OCI-LY3 (cell line): ENCODE measurements around the gene STX5.
"Not testable (repeated sequence)": the region's sequence is repeated elsewhere in the genome, so short reads cannot be mapped to it uniquely, and the experiment has no call there.

Experiments
- H2AFZ ChIP-seq: fragments of 200-600, 300-600 bp; shearing (Covaris generic); 2 replicates; pipeline ENCODE4 v1.6.0; 2014; ENCODE audit warnings: antibody characterized with exemption, low read depth, low read length
- H3K27ac ChIP-seq: fragments of 200-600, 300-600 bp; sonication (generic); 2 replicates; pipeline ENCODE4 v1.5.1; 2014; ENCODE audit warnings: mild to moderate bottlenecking, low read length, moderate library complexity, mixed read lengths
- H3K27me3 ChIP-seq: fragments of 200-600, 300-600 bp; sonication (generic); 2 replicates; pipeline ENCODE4 v1.6.1; 2014; ENCODE audit warnings: low read depth, low read length, mixed read lengths
- H3K36me3 ChIP-seq: fragments of 200-600, 300-600 bp; sonication (generic); replicated peaks from 2 replicates; pipeline ENCODE3; 2014; ENCODE audit warnings: low read depth, low read length, mixed read lengths
- H3K4me1 ChIP-seq: fragments of 300-600, 200-600 bp; sonication (generic); 2 replicates; pipeline ENCODE4 v1.6.1; 2014; ENCODE audit warnings: low read length, mixed read lengths
- H3K4me2 ChIP-seq: fragments of 200-600, 300-600 bp; sonication (generic); 2 replicates; pipeline ENCODE4 v1.6.1; 2014; ENCODE audit warnings: low read length, mixed read lengths
- H3K4me3 ChIP-seq: fragments of 300-600, 200-600 bp; sonication (generic); 2 replicates; pipeline ENCODE4 v1.5.1; 2014; ENCODE audit warnings: antibody characterized with exemption, mild to moderate bottlenecking, low read length, moderate library complexity
- H3K79me2 ChIP-seq: fragments of 300-600, 200-600 bp; shearing (Covaris generic); 2 replicates; pipeline ENCODE4 v1.6.1; 2014; ENCODE audit warnings: mild to moderate bottlenecking, low read length, mixed read lengths
- H3K9ac ChIP-seq: fragments of 300-600, 200-600 bp; shearing (Covaris generic); 2 replicates; pipeline ENCODE4 v1.6.0; 2014; ENCODE audit warnings: mild to moderate bottlenecking, low read length, moderate library complexity
- H3K9me3 ChIP-seq: fragments of 200-600, 300-600 bp; shearing (Covaris generic); 2 replicates; pipeline ENCODE4 v1.6.1; 2014; ENCODE audit warnings: low read length, mixed read lengths; ENCODE audit not compliant: insufficient read depth
- H4K20me1 ChIP-seq: fragments of 200-600, 300-600 bp; sonication (generic); 2 replicates; pipeline ENCODE4 v1.6.1; 2016; ENCODE audit warnings: low read length, mixed read lengths; ENCODE audit not compliant: insufficient read depth
- EZH2phosphoT487 ChIP-seq: fragments of 200-600 bp; shearing (Covaris generic); IDR thresholded peaks from 2 replicates; pipeline ENCODE4 v1.6.1; 2018; ENCODE audit warnings: antibody characterized with exemption, mixed run types, low read depth
- TF ChIP-seq, protein P1 (sequence below): fragments of 200-600, 300-600 bp; sonication (generic); IDR thresholded peaks from 2 replicates; pipeline ENCODE4 v1.5.1; 2014; ENCODE audit warnings: antibody characterized with exemption, low read length, low read depth

Gene STX5

DNA sequence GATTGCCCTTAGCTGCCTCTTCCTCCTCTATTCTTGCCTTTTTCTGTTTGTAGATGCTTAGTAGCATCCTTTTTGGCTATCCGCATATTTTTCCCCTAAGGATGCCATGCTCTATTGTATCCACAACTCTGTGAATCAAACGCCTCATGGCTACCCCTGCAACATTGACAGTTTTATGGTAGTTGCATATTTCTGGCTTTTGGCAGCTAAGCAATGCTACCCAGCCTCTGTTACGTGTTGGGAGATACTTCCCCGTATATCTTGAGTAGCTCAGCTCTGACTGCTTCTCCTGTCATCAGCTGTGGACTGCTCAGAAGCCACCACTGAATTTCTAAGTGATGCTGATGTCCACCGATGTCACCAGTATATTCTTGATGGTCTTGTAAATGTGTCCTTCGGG, 33.8 kb upstream of the STX5 start:
- Histone ChIP-seq H3K9ac (no peak overlapping the region), H3K4me3 (no peak overlapping the region), H3K36me3 (peaks cover 44% of the 10 kb centered on the region), H3K79me2 (peaks cover 100% of the 10 kb centered on the region), H2AFZ (no peak overlapping the region), H3K4me2 (no peak overlapping the region), H3K27ac (no peak overlapping the region), H3K4me1 (peaks cover 23% of the 10 kb centered on the region), H3K27me3 (no peaks in the 10 kb centered on the region), H4K20me1 (peaks cover 36% of the 10 kb centered on the region), H3K9me3 (no peaks in the 10 kb centered on the region)
- TF ChIP-seq, protein P1, sequence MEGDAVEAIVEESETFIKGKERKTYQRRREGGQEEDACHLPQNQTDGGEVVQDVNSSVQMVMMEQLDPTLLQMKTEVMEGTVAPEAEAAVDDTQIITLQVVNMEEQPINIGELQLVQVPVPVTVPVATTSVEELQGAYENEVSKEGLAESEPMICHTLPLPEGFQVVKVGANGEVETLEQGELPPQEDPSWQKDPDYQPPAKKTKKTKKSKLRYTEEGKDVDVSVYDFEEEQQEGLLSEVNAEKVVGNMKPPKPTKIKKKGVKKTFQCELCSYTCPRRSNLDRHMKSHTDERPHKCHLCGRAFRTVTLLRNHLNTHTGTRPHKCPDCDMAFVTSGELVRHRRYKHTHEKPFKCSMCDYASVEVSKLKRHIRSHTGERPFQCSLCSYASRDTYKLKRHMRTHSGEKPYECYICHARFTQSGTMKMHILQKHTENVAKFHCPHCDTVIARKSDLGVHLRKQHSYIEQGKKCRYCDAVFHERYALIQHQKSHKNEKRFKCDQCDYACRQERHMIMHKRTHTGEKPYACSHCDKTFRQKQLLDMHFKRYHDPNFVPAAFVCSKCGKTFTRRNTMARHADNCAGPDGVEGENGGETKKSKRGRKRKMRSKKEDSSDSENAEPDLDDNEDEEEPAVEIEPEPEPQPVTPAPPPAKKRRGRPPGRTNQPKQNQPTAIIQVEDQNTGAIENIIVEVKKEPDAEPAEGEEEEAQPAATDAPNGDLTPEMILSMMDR, result no peak
- no peak for TF ChIP-seq EZH2phosphoT487

DNA sequence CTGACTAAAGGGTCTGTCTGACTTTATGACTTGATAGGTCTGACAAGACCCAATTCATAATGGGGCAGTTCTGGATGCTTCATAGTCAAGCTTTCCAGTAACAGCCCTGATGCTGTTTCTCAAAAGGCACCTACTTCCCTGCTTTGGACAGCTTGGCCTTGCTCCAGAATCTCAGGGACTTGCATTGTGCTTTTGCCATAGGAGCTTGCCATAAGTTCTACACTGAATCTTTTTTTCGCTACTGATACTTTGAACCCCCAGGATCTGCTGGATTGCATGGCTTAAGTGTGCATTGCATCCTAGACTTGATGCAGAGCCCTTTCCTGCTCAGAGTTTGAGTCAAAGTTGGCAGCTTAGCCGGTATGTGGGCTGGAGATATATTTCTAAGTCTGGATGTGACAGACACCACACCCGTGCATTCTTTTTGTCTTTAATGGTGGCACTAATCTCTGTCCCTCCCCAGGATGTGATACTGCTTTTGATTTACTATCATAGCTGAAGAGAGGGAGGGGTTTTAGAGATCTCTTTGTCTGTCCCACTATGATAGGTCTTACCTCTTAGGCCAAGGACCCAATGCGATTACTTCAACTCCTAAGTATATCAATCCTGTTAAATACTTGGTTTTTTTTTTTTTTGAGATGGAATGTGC, 32.0 kb upstream of the STX5 start:
- H3K9me3 ChIP-seq, result no peaks in the 10 kb centered on the region
- peaks cover 33% of the 10 kb centered on the region for H3K4me1 ChIP-seq
- H3K79me2 ChIP-seq, result peaks cover 100% of the 10 kb centered on the region
- no peak overlapping the region for H3K9ac ChIP-seq
- no peak overlapping the region for H3K4me3 ChIP-seq
- H3K36me3 ChIP-seq, result peaks cover 39% of the 10 kb centered on the region
- H3K27me3 ChIP-seq, result no peaks in the 10 kb centered on the region
- H4K20me1 ChIP-seq, result peaks cover 36% of the 10 kb centered on the region
- no peak for TF ChIP-seq EZH2phosphoT487
- TF ChIP-seq, protein P1, result no peak
- no peak overlapping the region for H3K27ac ChIP-seq
- H3K4me2 ChIP-seq, result no peak overlapping the region
- H2AFZ ChIP-seq, result no peak overlapping the region

DNA sequence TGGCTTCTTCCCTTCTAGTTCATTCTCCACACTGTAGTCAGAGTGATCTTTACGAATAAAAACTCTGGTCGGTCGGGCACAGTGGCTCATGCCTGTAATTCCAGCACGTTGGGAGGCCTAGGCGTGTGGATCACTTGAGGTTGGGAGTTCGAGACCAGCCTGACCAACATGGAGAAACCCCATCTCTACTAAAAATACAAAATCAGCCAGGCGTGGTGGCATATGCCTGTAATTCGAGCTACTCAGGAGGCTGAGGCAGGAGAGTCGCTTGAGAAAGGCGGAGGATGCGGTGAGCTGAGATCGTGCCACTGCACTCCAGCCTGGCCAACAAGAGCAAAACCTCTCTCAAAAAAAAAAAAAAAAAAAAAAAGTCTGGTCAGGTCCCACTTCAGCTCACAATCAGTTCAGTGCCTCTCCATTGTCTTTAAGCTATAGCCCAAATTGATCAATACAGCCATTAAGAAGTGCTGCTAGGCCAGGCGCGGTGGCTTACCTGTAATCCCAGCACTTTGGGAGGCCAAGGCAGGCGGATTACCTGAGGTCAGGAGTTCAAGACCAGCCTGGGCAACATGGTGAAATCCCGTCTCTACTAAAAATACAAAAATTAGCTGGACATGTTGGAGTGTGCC, 29.8 kb upstream of the STX5 start:
- not testable (repeated sequence) for H3K27me3 ChIP-seq, H2AFZ ChIP-seq, H3K4me3 ChIP-seq, H3K9ac ChIP-seq, H3K9me3 ChIP-seq
- peaks cover 100% of the 10 kb centered on the region for H3K79me2 ChIP-seq
- peak overlapping the region; percentile 20; the same call in 1 of the 2 replicates for H3K4me2 ChIP-seq
- peak overlapping the region; percentile 42 for H3K27ac ChIP-seq
- H3K36me3 ChIP-seq, result peaks cover 39% of the 10 kb centered on the region
- H4K20me1 ChIP-seq, result peaks cover 36% of the 10 kb centered on the region
- H3K4me1 ChIP-seq, result peaks cover 47% of the 10 kb centered on the region

DNA sequence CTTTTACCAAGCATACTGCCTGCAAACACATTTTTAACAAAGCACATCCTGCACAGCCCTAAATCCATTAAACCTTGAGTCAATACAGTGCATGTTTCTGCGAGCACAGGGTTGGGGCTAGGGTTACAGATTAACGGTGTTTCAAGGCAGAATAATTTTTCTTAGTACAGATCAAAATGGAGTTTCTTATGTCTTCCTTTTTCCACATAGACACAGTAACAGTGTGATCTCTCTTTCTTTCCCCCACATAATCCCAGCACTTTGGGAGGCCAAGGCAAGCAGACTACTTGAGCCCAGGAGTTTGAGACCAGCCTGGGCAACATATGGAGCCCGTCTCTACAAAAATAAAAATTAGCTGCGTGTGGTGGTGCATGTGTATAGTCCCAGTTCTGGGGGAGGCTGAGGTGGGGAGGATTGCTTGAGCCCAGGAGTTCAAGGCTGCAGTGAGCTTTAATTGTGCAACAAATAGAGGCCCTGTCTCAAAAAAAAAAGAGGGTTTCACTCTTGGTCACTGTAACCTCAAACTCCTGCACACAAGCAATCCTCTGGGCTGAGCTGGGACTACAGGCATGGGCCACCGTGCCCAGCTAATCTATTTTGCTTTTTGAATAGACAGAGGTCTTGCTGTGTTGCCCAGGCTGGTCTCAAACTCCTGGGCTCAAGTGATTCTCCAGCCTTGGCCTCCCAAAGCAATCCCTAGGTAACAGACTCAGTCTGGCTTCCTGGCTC, 29.1 kb upstream of the STX5 start:
- H3K9ac ChIP-seq, result no peak overlapping the region
- H3K4me2 ChIP-seq, result peak overlapping the region; percentile 20; the same call in 1 of the 2 replicates
- peaks cover 47% of the 10 kb centered on the region for H3K4me1 ChIP-seq
- H3K27ac ChIP-seq, result peak overlapping the region; percentile 42
- peaks cover 30% of the 10 kb centered on the region for H4K20me1 ChIP-seq
- TF ChIP-seq, protein P1, result no peak
- TF ChIP-seq EZH2phosphoT487, result no peak
- peaks cover 34% of the 10 kb centered on the region for H3K36me3 ChIP-seq
- H2AFZ ChIP-seq, result no peak overlapping the region
- no peaks in the 10 kb centered on the region for H3K9me3 ChIP-seq
- H3K79me2 ChIP-seq, result peaks cover 100% of the 10 kb centered on the region
- H3K4me3 ChIP-seq, result no peak overlapping the region
- no peaks in the 10 kb centered on the region for H3K27me3 ChIP-seq

DNA sequence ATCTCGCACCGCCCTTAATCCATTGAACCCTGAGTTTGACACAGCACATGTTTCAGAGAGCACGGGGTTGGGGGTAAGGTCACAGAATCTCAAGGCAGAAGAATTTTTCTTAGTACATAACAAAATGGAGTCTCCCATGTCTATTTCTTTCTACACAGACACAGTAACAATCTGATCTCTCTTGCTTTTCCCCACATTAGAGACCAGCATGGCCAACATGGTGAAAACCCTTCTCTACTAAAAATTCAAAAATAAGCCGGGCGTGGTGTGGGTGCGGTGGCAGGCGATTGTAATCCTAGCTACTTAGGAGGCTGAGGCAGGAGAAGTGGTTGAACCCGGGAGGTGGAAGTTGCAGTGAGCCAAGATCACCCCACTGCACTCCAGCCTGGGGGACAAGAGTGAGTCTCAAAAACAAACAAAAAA, 27.4 kb upstream of the STX5 start:
- not testable (repeated sequence) for H3K9ac ChIP-seq, H3K27ac ChIP-seq, H3K9me3 ChIP-seq, H2AFZ ChIP-seq, H3K4me2 ChIP-seq, H3K4me3 ChIP-seq, H3K27me3 ChIP-seq
- Histone ChIP-seq H4K20me1 (peaks cover 27% of the 10 kb centered on the region), H3K79me2 (peaks cover 100% of the 10 kb centered on the region), H3K4me1 (peaks cover 51% of the 10 kb centered on the region), H3K36me3 (peaks cover 38% of the 10 kb centered on the region)
